Neural cell (in vitro differentiated cells): ENCODE results near the gene SLC44A2. TPM values are rescaled to one million over a fixed set of nuclear protein-coding genes. Genes with fewer than 3 reads are reported as not detected.

ENCODE experiments used
- H2AFZ ChIP-seq: fragments of 200-600, 300-800 bp; sonication (generic), shearing (Covaris generic); 2 replicates; pipeline ENCODE4 v1.6.0; 2014; ENCODE audit warnings: low read depth, mild to moderate bottlenecking, antibody characterized with exemption, low read length, moderate library complexity
- H3F3A ChIP-seq: fragments of 200-600 bp; shearing (Covaris generic); 2 replicates; pipeline ENCODE4 v1.6.1; 2016; ENCODE audit warnings: mild to moderate bottlenecking, moderate library complexity, mixed read lengths, antibody characterized with exemption, low read length; ENCODE audit not compliant: insufficient read depth, poor library complexity, severe bottlenecking
- H3K27ac ChIP-seq: fragments of 200-600, 300-800 bp; sonication (generic), shearing (Covaris generic); 2 replicates; pipeline ENCODE4 v1.5.1; 2014; ENCODE audit warnings: mild to moderate bottlenecking, low read length, moderate library complexity
- H3K27me3 ChIP-seq: fragments of 300-800, 200-600 bp; sonication (generic), shearing (Covaris generic); 2 replicates; pipeline ENCODE4 v1.6.0; 2014; ENCODE audit warnings: mild to moderate bottlenecking, low read depth, low read length, moderate library complexity; ENCODE audit not compliant: insufficient read depth
- H3K36me3 ChIP-seq: fragments of 300-800, 200-600 bp; sonication (generic), shearing (Covaris generic); 2 replicates; pipeline ENCODE4 v1.5.1; 2014; ENCODE audit warnings: mild to moderate bottlenecking, antibody characterized with exemption, low read length, moderate library complexity; ENCODE audit not compliant: insufficient read depth
- H3K4me2 ChIP-seq: fragments of 300-800, 200-600 bp; sonication (generic), shearing (Covaris generic); 2 replicates; pipeline ENCODE4 v1.6.0; 2014; ENCODE audit warnings: mild to moderate bottlenecking, low read length
- H3K4me3 ChIP-seq: fragments of 300-800, 200-600 bp; sonication (generic), shearing (Covaris generic); 2 replicates; pipeline ENCODE4 v1.5.1; 2014; ENCODE audit warnings: mild to moderate bottlenecking, low read length, moderate library complexity
- H3K79me2 ChIP-seq: fragments of 200-600 bp; shearing (Covaris generic); replicated peaks from 2 replicates; pipeline ENCODE4 v1.6.0; 2014; ENCODE audit warnings: mild to moderate bottlenecking, low read length, moderate library complexity; ENCODE audit not compliant: insufficient read depth
- H3K9ac ChIP-seq: fragments of 300-800, 200-600 bp; sonication (generic), shearing (Covaris generic); 2 replicates; pipeline ENCODE4 v1.6.1; 2016; ENCODE audit warnings: mild to moderate bottlenecking, low read length, mixed read lengths
- H3K9me2 ChIP-seq: fragments of 200-600 bp; shearing (Covaris generic); 2 replicates; pipeline ENCODE4 v1.6.1; 2016; ENCODE audit warnings: mild to moderate bottlenecking, low read length, mixed read lengths; ENCODE audit not compliant: insufficient read depth
- H3K9me3 ChIP-seq: fragments of 200-600, 300-800 bp; sonication (generic), shearing (Covaris generic); 2 replicates; pipeline ENCODE4 v1.6.1; 2016; ENCODE audit warnings: mild to moderate bottlenecking, mixed run types, low read length, moderate library complexity, mixed read lengths
- H4K20me1 ChIP-seq: fragments of 200-600 bp; shearing (Covaris generic); 2 replicates; pipeline ENCODE4 v1.6.1; 2016; ENCODE audit warnings: mild to moderate bottlenecking, mixed run types; ENCODE audit not compliant: insufficient read depth
- CTCF ChIP-seq: fragments of 450-650 bp; IDR thresholded peaks from 2 replicates; pipeline ENCODE4 v1.5.1; 2014; ENCODE audit warnings: antibody characterized with exemption, mild to moderate bottlenecking, moderate library complexity; ENCODE audit not compliant: poor library complexity, severe bottlenecking
- EP300 ChIP-seq: fragments of 450-650 bp; conservative IDR thresholded peaks from 2 replicates; pipeline ENCODE4 v1.6.1; 2014; ENCODE audit warnings: antibody characterized with exemption, mild to moderate bottlenecking, moderate library complexity; ENCODE audit not compliant: poor library complexity, severe bottlenecking
- EZH2 ChIP-seq: fragments of 200-600, 300-800 bp; shearing (Covaris generic), sonication (generic); IDR thresholded peaks from 2 replicates; pipeline ENCODE4 v1.6.1; 2014; ENCODE audit warnings: antibody characterized with exemption, low read length, borderline replicate concordance, mild to moderate bottlenecking; ENCODE audit not compliant: insufficient read depth, poor library complexity, severe bottlenecking
- MXI1 ChIP-seq: fragments of 450-650 bp; conservative IDR thresholded peaks from 2 replicates; pipeline ENCODE4 v1.6.1; 2014; ENCODE audit warnings: antibody characterized with exemption, mild to moderate bottlenecking; ENCODE audit not compliant: poor library complexity, severe bottlenecking
- POLR2AphosphoS5 ChIP-seq: IDR thresholded peaks from 2 replicates; pipeline ENCODE4 v1.6.1; 2012
- RAD21 ChIP-seq: fragments of 450-650 bp; conservative IDR thresholded peaks from 2 replicates; pipeline ENCODE4 v1.6.1; 2014; ENCODE audit warnings: antibody characterized with exemption, mild to moderate bottlenecking, moderate library complexity
- SMC3 ChIP-seq: fragments of 450-650 bp; conservative IDR thresholded peaks from 2 replicates; pipeline ENCODE4 v1.6.1; 2014; ENCODE audit warnings: antibody characterized with exemption, mild to moderate bottlenecking, moderate library complexity; ENCODE audit not compliant: poor library complexity
- TAF1 ChIP-seq: IDR thresholded peaks from 2 replicates; pipeline ENCODE4 v1.6.1; 2012; ENCODE audit warnings: low read depth
- polyA plus RNA-seq: library from polyadenylated mRNA; depleted of rRNA; stranded (reverse); fragments of >200 nt; gene quantifications from 2 replicates; pipeline ENCODE4 v1.2.3, GENCODE V29; 2014
- TF ChIP-seq, protein P1 (sequence below): IDR thresholded peaks from 2 replicates; pipeline ENCODE4 v1.6.1; 2012; ENCODE audit warnings: borderline replicate concordance

Gene SLC44A2
- polyA plus RNA-seq, 1 donor from 2014 or later, result 50.0 TPM

DNA sequence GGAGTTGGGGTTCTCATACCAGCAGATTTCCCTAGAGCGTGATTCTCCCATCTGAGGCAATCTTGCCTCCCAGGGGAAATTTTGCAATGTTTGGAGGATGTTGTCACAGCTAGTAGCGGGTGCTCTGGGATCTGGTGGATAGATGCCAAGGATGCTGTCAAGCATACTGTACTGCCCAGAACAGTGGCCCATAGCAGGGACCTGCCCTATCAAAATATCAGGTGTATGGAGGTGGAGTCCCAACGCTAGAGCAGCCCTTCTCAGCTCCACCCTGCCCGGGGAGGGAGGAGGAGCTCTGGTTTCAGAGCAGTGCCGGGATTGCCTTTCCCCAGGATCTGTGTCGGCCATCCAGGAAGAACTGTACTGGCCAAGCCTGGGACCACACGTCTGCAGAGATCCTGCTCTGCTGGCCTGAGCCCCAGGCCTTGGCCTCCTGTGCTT, 65.0 kb downstream of the SLC44A2 start:
- no peak overlapping the region for H2AFZ ChIP-seq
- no peak overlapping the region for H3K4me3 ChIP-seq
- no peaks in the 10 kb centered on the region for H3K9me2 ChIP-seq
- H3K79me2 ChIP-seq, result no peaks in the 10 kb centered on the region
- TF ChIP-seq CTCF (no peak), TAF1 (no peak), RAD21 (no peak), EP300 (no peak), EZH2 (no peak), SMC3 (no peak), MXI1 (no peak), POLR2AphosphoS5 (no peak)
- TF ChIP-seq, protein P1, sequence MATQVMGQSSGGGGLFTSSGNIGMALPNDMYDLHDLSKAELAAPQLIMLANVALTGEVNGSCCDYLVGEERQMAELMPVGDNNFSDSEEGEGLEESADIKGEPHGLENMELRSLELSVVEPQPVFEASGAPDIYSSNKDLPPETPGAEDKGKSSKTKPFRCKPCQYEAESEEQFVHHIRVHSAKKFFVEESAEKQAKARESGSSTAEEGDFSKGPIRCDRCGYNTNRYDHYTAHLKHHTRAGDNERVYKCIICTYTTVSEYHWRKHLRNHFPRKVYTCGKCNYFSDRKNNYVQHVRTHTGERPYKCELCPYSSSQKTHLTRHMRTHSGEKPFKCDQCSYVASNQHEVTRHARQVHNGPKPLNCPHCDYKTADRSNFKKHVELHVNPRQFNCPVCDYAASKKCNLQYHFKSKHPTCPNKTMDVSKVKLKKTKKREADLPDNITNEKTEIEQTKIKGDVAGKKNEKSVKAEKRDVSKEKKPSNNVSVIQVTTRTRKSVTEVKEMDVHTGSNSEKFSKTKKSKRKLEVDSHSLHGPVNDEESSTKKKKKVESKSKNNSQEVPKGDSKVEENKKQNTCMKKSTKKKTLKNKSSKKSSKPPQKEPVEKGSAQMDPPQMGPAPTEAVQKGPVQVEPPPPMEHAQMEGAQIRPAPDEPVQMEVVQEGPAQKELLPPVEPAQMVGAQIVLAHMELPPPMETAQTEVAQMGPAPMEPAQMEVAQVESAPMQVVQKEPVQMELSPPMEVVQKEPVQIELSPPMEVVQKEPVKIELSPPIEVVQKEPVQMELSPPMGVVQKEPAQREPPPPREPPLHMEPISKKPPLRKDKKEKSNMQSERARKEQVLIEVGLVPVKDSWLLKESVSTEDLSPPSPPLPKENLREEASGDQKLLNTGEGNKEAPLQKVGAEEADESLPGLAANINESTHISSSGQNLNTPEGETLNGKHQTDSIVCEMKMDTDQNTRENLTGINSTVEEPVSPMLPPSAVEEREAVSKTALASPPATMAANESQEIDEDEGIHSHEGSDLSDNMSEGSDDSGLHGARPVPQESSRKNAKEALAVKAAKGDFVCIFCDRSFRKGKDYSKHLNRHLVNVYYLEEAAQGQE, result no peak
- H3K27ac ChIP-seq, result no peak overlapping the region
- no peak overlapping the region for H3K4me2 ChIP-seq
- H3K36me3 ChIP-seq, result peaks cover 9% of the 10 kb centered on the region
- H4K20me1 ChIP-seq, result peaks cover 10% of the 10 kb centered on the region
- no peaks in the 10 kb centered on the region for H3F3A ChIP-seq
- H3K27me3 ChIP-seq, result no peaks in the 10 kb centered on the region
- no peaks in the 10 kb centered on the region for H3K9me3 ChIP-seq
- H3K9ac ChIP-seq, result no peak overlapping the region

GRCh38 chr19:10691178-10691881, 66.0 kb downstream of the SLC44A2 start:
- Histone ChIP-seq H3K9me3 (no peaks in the 10 kb centered on the region), H3K27me3 (no peaks in the 10 kb centered on the region), H3K4me2 (no peak overlapping the region), H3K9ac (no peak overlapping the region), H3K79me2 (no peaks in the 10 kb centered on the region), H3K36me3 (peaks cover 9% of the 10 kb centered on the region), H3K27ac (no peak overlapping the region), H3K4me3 (no peak overlapping the region), H2AFZ (no peak overlapping the region), H3K9me2 (no peaks in the 10 kb centered on the region), H3F3A (no peaks in the 10 kb centered on the region), H4K20me1 (peaks cover 9% of the 10 kb centered on the region)
- TF ChIP-seq, protein P1, result no peak
- no peak for TF ChIP-seq EZH2
- no peak for TF ChIP-seq EP300
- no peak for TF ChIP-seq CTCF
- TF ChIP-seq TAF1, result no peak
- TF ChIP-seq POLR2AphosphoS5, result no peak
- TF ChIP-seq MXI1, result no peak
- TF ChIP-seq RAD21, result no peak
- TF ChIP-seq SMC3, result no peak
